Measurements from ENCODE around the gene FAM240B. TPM values are rescaled to one million over a fixed set of nuclear protein-coding genes. Genes with fewer than 3 reads are reported as not detected.

The FAM240B gene
- total RNA-seq, 1 donor from 2014 or later = not detected

GRCh38 chr9:38756702-38757101 is 36.8 kb upstream of the FAM240B start:
- H3K36me3 ChIP-seq = no peaks in the 10 kb centered on the region
- intact Hi-C loops (cut with DNase I) = no loop called here
- ATAC-seq (no peak), DNase-seq (no peak)
- no peak overlapping the region for H3K4me3 ChIP-seq
- H3K27me3 ChIP-seq (ENCODE audit: low read depth) = no peaks in the 10 kb centered on the region
- no peak for TF ChIP-seq CTCF (IDR thresholded peaks at IDR 0.05)
- H3K4me1 ChIP-seq = no peaks in the 10 kb centered on the region
- H3K9me3 ChIP-seq = no peaks in the 10 kb centered on the region
- no peak overlapping the region for H3K27ac ChIP-seq

- Histone ChIP-seq H3K27me3 (ENCODE audit: low read depth) (no peaks in the 10 kb centered on the region), H3K27ac (no peak overlapping the region), H3K36me3 (no peaks in the 10 kb centered on the region), H3K4me1 (no peaks in the 10 kb centered on the region), H3K9me3 (no peaks in the 10 kb centered on the region), H3K4me3 (no peak overlapping the region)
- intact Hi-C loops (cut with DNase I) = no loop called here
- ATAC-seq (no peak), DNase-seq (no peak)
- TF ChIP-seq CTCF (IDR thresholded peaks at IDR 0.05) = no peak
Observed at GRCh38 chr9:38747941-38748340, 28.0 kb upstream of the FAM240B start.

GRCh38 chr9:38747067-38747466 is 27.1 kb upstream of the FAM240B start:
- Histone ChIP-seq H3K27ac (no peak overlapping the region), H3K4me1 (no peaks in the 10 kb centered on the region), H3K27me3 (ENCODE audit: low read depth) (no peaks in the 10 kb centered on the region), H3K36me3 (no peaks in the 10 kb centered on the region), H3K9me3 (no peaks in the 10 kb centered on the region), H3K4me3 (no peak overlapping the region)
- DNase-seq (no peak), ATAC-seq (no peak)
- TF ChIP-seq CTCF (IDR thresholded peaks at IDR 0.05) = no peak
- intact Hi-C loops (cut with DNase I) = no loop called here

GRCh38 chr9:38746303-38746702 is 26.4 kb upstream of the FAM240B start:
- intact Hi-C loops (cut with DNase I) = no loop called here
- DNase-seq = no peak
- TF ChIP-seq CTCF (IDR thresholded peaks at IDR 0.05) = no peak

GRCh38 chr9:38744484-38744883 is 24.6 kb upstream of the FAM240B start:
- Histone ChIP-seq H3K36me3 (no peaks in the 10 kb centered on the region), H3K4me1 (no peaks in the 10 kb centered on the region), H3K9me3 (no peaks in the 10 kb centered on the region), H3K4me3 (no peak overlapping the region), H3K27me3 (ENCODE audit: low read depth) (no peaks in the 10 kb centered on the region), H3K27ac (no peak overlapping the region)
- TF ChIP-seq CTCF (IDR thresholded peaks at IDR 0.05) = no peak
- ATAC-seq (peak; percentile 71 to 79), DNase-seq (no peak)
- intact Hi-C loops (cut with DNase I) = no loop called here

More at GRCh38 chr9:38746303-38746702, 26.4 kb upstream of the FAM240B start:
- Histone ChIP-seq H3K4me1 (no peaks in the 10 kb centered on the region), H3K27ac (no peak overlapping the region), H3K9me3 (no peaks in the 10 kb centered on the region), H3K27me3 (ENCODE audit: low read depth) (no peaks in the 10 kb centered on the region), H3K4me3 (no peak overlapping the region), H3K36me3 (no peaks in the 10 kb centered on the region)
- ATAC-seq = no peak

- DNase-seq (no peak), ATAC-seq (no peak)
- intact Hi-C loops (cut with DNase I) = no loop called here
- TF ChIP-seq CTCF (IDR thresholded peaks at IDR 0.05) = no peak
- H3K4me1 ChIP-seq = no peaks in the 10 kb centered on the region
- H3K27ac ChIP-seq = no peak overlapping the region
- no peaks in the 10 kb centered on the region for H3K9me3 ChIP-seq
- no peak overlapping the region for H3K4me3 ChIP-seq
- no peaks in the 10 kb centered on the region for H3K36me3 ChIP-seq
- no peaks in the 10 kb centered on the region for H3K27me3 ChIP-seq (ENCODE audit: low read depth)
Observed at GRCh38 chr9:38737246-38737645, 17.3 kb upstream of the FAM240B start.

Data from lower lobe of right lung (tissue), 2 donors.